ENCODE data around the gene IGSF3. TPM values are rescaled to one million over a fixed set of nuclear protein-coding genes. Genes with fewer than 3 reads are reported as not detected.

The IGSF3 gene
- total and polyA plus RNA-seq, 10 of the 15 experiments (the other 5 are each of a cell fraction or from before 2014, with no cell fraction given) = 1.4 to 18.0 (median 9.6) TPM

DNA sequence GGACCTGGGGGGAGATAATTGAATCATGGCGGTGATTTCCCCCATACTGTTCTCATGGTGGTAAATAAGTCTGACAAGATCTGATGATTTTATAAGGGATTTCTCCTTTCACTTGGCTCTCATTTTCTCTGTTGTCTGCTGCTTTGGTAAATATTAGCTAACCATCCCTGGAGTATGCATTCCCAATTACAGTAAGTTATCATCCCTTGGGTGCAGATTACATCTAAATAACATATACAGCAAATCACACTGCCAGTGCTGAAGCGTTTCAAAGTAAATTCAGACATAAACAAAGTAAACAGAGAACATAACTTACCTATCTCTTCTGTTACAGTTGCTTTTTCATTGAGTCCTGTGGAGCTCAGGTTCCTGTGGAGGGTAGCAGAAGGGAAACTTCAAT is 38.6 kb upstream of the IGSF3 start (continued):
- no peak for TF ChIP-seq PKNOX1 (IDR thresholded peaks at IDR 0.05)
- no peak for TF ChIP-seq DPF2 (IDR thresholded peaks at IDR 0.05)
- no peak for TF ChIP-seq NRF1 (conservative IDR thresholded peaks at IDR 0.05; ENCODE audit: low read depth, low read length)
- TF ChIP-seq, protein P1, sequence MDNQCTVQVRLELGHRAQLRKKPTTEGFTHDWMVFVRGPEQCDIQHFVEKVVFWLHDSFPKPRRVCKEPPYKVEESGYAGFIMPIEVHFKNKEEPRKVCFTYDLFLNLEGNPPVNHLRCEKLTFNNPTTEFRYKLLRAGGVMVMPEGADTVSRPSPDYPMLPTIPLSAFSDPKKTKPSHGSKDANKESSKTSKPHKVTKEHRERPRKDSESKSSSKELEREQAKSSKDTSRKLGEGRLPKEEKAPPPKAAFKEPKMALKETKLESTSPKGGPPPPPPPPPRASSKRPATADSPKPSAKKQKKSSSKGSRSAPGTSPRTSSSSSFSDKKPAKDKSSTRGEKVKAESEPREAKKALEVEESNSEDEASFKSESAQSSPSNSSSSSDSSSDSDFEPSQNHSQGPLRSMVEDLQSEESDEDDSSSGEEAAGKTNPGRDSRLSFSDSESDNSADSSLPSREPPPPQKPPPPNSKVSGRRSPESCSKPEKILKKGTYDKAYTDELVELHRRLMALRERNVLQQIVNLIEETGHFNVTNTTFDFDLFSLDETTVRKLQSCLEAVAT (IDR thresholded peaks at IDR 0.05) = no peak
- TF ChIP-seq PAX5 (IDR thresholded peaks at IDR 0.05; ENCODE audit: borderline replicate concordance, low read depth, low read length) = no peak
- TF ChIP-seq PML (IDR thresholded peaks at IDR 0.05; ENCODE audit: low read length) = no peak
- TF ChIP-seq TARDBP (IDR thresholded peaks at IDR 0.05; ENCODE audit: borderline replicate concordance) = no peak
- TF ChIP-seq YBX1 (IDR thresholded peaks at IDR 0.05) = no peak
- no peak for TF ChIP-seq IKZF1 (conservative IDR thresholded peaks at IDR 0.05)
- no peak for TF ChIP-seq REST (IDR thresholded peaks at IDR 0.05; ENCODE audit: low read depth, low read length)
- TF ChIP-seq CREM (IDR thresholded peaks at IDR 0.05; ENCODE audit: low read depth) = no peak
- TF ChIP-seq SREBF1 (IDR thresholded peaks at IDR 0.05; ENCODE audit: low read length) = no peak
- TF ChIP-seq HDAC2 (IDR thresholded peaks at IDR 0.05) = no peak
